ENCODE measurements around the gene FYN. TPM values are rescaled to one million over a fixed set of nuclear protein-coding genes. Genes with fewer than 3 reads are reported as not detected.

Gene FYN
- total RNA-seq, 1 experiment from 2014 or later: 34.3 TPM

- Histone ChIP-seq H3K27ac (ENCODE audit: low read depth, low read length, poor library complexity, severe bottlenecking) (no peak overlapping the region), H3K4me1 (ENCODE audit: insufficient read depth, low read length, poor library complexity, severe bottlenecking) (peaks cover 21% of the 10 kb centered on the region), H3K9me3 (ENCODE audit: low read depth, low read length, poor library complexity, severe bottlenecking) (no peaks in the 10 kb centered on the region), H3K36me3 (ENCODE audit: insufficient read depth, low read length, poor library complexity, severe bottlenecking) (no peaks in the 10 kb centered on the region), H3K27me3 (replicated peaks; ENCODE audit: insufficient read depth, low read depth, low read length, poor library complexity) (no peaks in the 10 kb centered on the region), H3K4me3 (ENCODE audit: low read depth, low read length, poor library complexity, severe bottlenecking) (no peak overlapping the region)
- ChIA-PET CTCF (no interaction called here), POLR2A (ENCODE audit: low non-redundant PET) (no interaction called here)
- TF ChIP-seq EZH2 (IDR thresholded peaks at IDR 0.05; ENCODE audit: borderline replicate concordance, low read depth, low read length, poor library complexity, severe bottlenecking) (no peak), CTCF (conservative IDR thresholded peaks at IDR 0.05; ENCODE audit: low read depth, low read length) (no peak)
- DNase-seq (ENCODE audit: low spot score): no peak
- intact Hi-C loops (cut with micrococcal nuclease; ENCODE audit: unreplicated experiment): no loop called here
- no TSS peak for BruUV-seq (replicated peaks)
These were observed 109.9 kb downstream of the FYN start for GRCh38 chr6:111763381-111763780.

GRCh38 chr6:111761783-111762312 is 111.4 kb downstream of the FYN start:
- H3K4me3 ChIP-seq (ENCODE audit: low read depth, low read length, poor library complexity, severe bottlenecking): no peak overlapping the region
- POLR2A ChIA-PET (ENCODE audit: low non-redundant PET): no interaction called here

GRCh38 chr6:111761212-111761611 is 112.0 kb downstream of the FYN start:
- intact Hi-C loops (cut with micrococcal nuclease; ENCODE audit: unreplicated experiment): no loop called here
- Histone ChIP-seq H3K4me1 (ENCODE audit: insufficient read depth, low read length, poor library complexity, severe bottlenecking) (peaks cover 21% of the 10 kb centered on the region), H3K9me3 (ENCODE audit: low read depth, low read length, poor library complexity, severe bottlenecking) (no peaks in the 10 kb centered on the region), H3K27ac (ENCODE audit: low read depth, low read length, poor library complexity, severe bottlenecking) (no peak overlapping the region), H3K4me3 (ENCODE audit: low read depth, low read length, poor library complexity, severe bottlenecking) (no peak overlapping the region), H3K27me3 (replicated peaks; ENCODE audit: insufficient read depth, low read depth, low read length, poor library complexity) (no peaks in the 10 kb centered on the region), H3K36me3 (ENCODE audit: insufficient read depth, low read length, poor library complexity, severe bottlenecking) (no peaks in the 10 kb centered on the region)
- no peak for DNase-seq (ENCODE audit: low spot score)
- ChIA-PET POLR2A (ENCODE audit: low non-redundant PET) (no interaction called here), CTCF (no interaction called here)
- no peak for TF ChIP-seq EZH2 (IDR thresholded peaks at IDR 0.05; ENCODE audit: borderline replicate concordance, low read depth, low read length, poor library complexity, severe bottlenecking)
- no peak for TF ChIP-seq CTCF (conservative IDR thresholded peaks at IDR 0.05; ENCODE audit: low read depth, low read length)
- no TSS peak for BruUV-seq (replicated peaks)

More at GRCh38 chr6:111761783-111762312, 111.4 kb downstream of the FYN start:
- peak; percentile 19 for DNase-seq (ENCODE audit: low spot score)
- no peak for TF ChIP-seq CTCF (conservative IDR thresholded peaks at IDR 0.05; ENCODE audit: low read depth, low read length)
- no peak for TF ChIP-seq EZH2 (IDR thresholded peaks at IDR 0.05; ENCODE audit: borderline replicate concordance, low read depth, low read length, poor library complexity, severe bottlenecking)
- no peak overlapping the region for H3K27ac ChIP-seq (ENCODE audit: low read depth, low read length, poor library complexity, severe bottlenecking)
- CTCF ChIA-PET: no interaction called here
- no TSS peak for BruUV-seq (replicated peaks)
- H3K27me3 ChIP-seq (replicated peaks; ENCODE audit: insufficient read depth, low read depth, low read length, poor library complexity): no peaks in the 10 kb centered on the region
- peaks cover 21% of the 10 kb centered on the region for H3K4me1 ChIP-seq (ENCODE audit: insufficient read depth, low read length, poor library complexity, severe bottlenecking)
- no peaks in the 10 kb centered on the region for H3K36me3 ChIP-seq (ENCODE audit: insufficient read depth, low read length, poor library complexity, severe bottlenecking)
- no peaks in the 10 kb centered on the region for H3K9me3 ChIP-seq (ENCODE audit: low read depth, low read length, poor library complexity, severe bottlenecking)
- intact Hi-C loops (cut with micrococcal nuclease; ENCODE audit: unreplicated experiment): no loop called here
